ENCODE results near the gene PNMA8C.
"Not testable (repeated sequence)": the region's sequence is repeated elsewhere in the genome, so short reads cannot be mapped to it uniquely, and the experiment has no call there.

PNMA8C gene

GRCh38 chr19:46407856-46408663 lies 20.7 kb downstream of the PNMA8C start:
- TF ChIP-seq, protein P1, sequence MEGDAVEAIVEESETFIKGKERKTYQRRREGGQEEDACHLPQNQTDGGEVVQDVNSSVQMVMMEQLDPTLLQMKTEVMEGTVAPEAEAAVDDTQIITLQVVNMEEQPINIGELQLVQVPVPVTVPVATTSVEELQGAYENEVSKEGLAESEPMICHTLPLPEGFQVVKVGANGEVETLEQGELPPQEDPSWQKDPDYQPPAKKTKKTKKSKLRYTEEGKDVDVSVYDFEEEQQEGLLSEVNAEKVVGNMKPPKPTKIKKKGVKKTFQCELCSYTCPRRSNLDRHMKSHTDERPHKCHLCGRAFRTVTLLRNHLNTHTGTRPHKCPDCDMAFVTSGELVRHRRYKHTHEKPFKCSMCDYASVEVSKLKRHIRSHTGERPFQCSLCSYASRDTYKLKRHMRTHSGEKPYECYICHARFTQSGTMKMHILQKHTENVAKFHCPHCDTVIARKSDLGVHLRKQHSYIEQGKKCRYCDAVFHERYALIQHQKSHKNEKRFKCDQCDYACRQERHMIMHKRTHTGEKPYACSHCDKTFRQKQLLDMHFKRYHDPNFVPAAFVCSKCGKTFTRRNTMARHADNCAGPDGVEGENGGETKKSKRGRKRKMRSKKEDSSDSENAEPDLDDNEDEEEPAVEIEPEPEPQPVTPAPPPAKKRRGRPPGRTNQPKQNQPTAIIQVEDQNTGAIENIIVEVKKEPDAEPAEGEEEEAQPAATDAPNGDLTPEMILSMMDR (IDR thresholded peaks at IDR 0.05; ENCODE audit: control insufficient read depth, insufficient read depth, low read depth, low read length, missing control alignments): no peak
- DNase-seq (ENCODE audit: low read depth): no peak
- H3K4me3 ChIP-seq (ENCODE audit: control insufficient read depth, low read depth, low read length): no peak overlapping the region; the same call in 1 of the 2 replicates

- TF ChIP-seq, protein P1 (IDR thresholded peaks at IDR 0.05; ENCODE audit: control insufficient read depth, insufficient read depth, low read depth, low read length, missing control alignments): no peak
- no peak for DNase-seq (ENCODE audit: low read depth)
- H3K4me3 ChIP-seq (ENCODE audit: control insufficient read depth, low read depth, low read length): no peak overlapping the region
Observed at GRCh38 chr19:46406976-46407375, 21.8 kb downstream of the PNMA8C start.

DNA sequence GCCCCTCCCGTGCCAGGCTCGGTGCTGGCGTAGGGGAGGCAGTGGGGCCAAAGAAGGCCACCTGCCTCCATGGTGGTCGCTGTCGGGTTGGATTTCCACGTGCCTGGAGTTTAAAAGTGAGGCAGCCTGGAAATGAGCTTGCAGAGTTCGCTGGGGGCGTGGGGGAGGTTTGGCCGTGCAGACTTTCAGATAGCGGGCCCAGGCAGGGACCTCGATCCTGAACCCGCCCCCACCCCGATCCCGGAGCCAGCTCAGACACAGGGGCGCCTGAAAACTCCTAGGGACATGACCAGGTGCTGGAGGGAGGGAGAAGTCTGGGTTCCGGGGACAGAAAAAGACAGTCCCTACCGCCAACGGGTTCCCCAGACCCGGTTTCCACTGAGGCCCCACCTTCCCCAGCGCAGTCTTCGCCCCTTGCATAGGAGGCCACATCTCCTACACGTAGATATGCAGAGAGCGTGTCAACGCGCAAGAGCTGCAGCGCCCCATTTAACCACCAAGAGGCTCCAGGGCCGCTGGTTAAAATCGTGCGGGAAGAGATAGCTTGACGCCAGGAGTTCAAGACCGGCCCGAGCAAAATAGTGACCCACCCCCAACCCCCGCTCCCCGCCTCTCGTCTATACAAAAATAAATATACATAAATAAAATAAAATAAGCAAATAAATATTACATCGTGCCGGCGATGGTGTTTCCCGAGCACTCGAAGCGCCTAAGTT lies 23.8 kb downstream of the PNMA8C start:
- H3K4me3 ChIP-seq (ENCODE audit: control insufficient read depth, low read depth, low read length): no peak overlapping the region
- DNase-seq (ENCODE audit: low read depth): no peak
- TF ChIP-seq, protein P1 (IDR thresholded peaks at IDR 0.05; ENCODE audit: control insufficient read depth, insufficient read depth, low read depth, low read length, missing control alignments): peak; percentile 7

DNA sequence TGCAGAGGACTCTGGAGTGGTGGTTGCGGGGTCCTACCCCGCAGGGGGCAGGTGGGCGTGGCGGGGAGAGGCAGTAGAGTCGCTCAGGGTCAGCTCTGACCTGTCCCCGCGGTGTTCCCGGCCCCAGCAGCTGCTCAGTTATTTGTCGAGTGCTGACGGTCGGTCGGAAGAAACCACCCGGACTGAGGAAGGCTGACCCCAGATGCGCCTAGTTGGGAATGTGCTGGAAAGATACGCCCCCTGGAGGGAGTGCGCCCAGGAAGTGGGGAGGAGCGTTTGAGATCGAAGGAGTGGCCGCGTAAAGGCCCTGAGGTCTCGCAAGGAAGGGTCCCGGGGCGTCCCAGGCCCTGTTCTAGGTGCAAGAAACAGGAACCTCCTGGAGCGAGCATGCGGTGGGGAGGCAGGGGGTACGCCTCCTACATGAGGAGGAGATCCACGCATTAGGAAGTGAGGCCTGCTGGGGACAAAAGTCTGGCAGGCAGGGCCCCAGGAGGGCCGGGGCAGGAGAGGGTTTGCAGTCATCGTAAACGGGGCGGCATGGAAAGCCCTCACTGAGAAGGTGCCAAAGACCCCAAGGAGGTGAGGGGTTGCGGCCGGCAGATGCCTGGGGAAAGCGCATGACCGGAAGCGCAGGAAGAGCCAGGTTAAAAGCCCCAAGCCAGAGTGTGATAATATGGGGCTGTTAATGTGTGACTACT lies 24.5 kb downstream of the PNMA8C start:
- TF ChIP-seq, protein P1 (IDR thresholded peaks at IDR 0.05; ENCODE audit: control insufficient read depth, insufficient read depth, low read depth, low read length, missing control alignments): peak; percentile 14

GRCh38 chr19:46402725-46403124 lies 26.0 kb downstream of the PNMA8C start:
- no peak overlapping the region for H3K4me3 ChIP-seq (ENCODE audit: control insufficient read depth, low read depth, low read length)
- TF ChIP-seq, protein P1 (IDR thresholded peaks at IDR 0.05; ENCODE audit: control insufficient read depth, insufficient read depth, low read depth, low read length, missing control alignments): no peak
- DNase-seq (ENCODE audit: low read depth): no peak

More for the DNA sequence above, 24.5 kb downstream of the PNMA8C start:
- H3K4me3 ChIP-seq (ENCODE audit: control insufficient read depth, low read depth, low read length): peak overlapping the region; percentile 20
- no peak for DNase-seq (ENCODE audit: low read depth)

DNA sequence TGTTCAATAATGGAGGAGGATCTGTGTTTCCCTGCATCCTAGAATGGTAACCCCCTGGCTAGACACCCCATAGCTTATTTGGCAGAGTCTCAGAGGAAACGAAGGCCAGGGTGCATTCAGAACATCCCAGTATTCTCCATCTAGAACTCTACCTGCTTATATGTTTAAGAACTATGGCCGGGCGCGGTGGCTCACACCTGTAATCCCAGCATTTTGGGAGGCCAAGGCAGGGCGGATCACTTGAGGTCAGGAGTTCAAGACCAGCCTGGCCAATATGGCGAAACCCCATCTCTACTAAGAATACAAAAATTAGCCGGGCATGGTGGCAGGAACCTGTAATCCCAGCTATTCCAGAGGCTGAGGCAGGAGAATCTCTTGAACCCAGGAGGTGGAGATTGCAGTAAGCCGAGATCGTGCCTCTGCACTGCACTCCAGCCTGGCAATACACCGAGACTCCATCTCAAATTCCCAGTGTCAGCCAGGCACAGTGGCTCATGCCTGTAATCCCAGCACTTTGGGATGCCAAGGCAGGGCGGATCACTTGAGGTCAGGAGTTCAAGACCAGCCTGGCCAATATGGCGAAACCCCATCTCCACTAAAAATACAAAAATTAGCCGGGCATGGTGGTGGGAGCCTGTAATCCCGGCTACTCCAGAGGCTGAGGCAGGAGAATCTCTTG lies 30.8 kb downstream of the PNMA8C start:
- not testable (repeated sequence) for H3K4me3 ChIP-seq (ENCODE audit: control insufficient read depth, low read depth, low read length); DNase-seq (ENCODE audit: low read depth)
